Natural killer cell (primary cell): ENCODE data around the gene NYNRIN. TPM values are rescaled to one million over a fixed set of nuclear protein-coding genes. Genes with fewer than 3 reads are reported as not detected.

Experiments
- ATAC-seq, 3 donors: fragments of 150-1000 bp in 2 of 3; fragments of 200-7000 bp in 1 of 3; cut with Tn5 transposase; 1 replicate in 1 of 3; 2 replicates in 2 of 3; pipeline ENCODE4 v1.10.0; 2021; ENCODE audit warnings: mild to moderate bottlenecking in 2 of 3, moderate library complexity in 2 of 3
- DNase-seq, 2 donors: peaks; one replicate each; pipeline versions ENCODE4 v3.0.0 to v3.0.0-alpha.2; 2013 to 2021; ENCODE audit warnings: mixed read lengths in 1 of 2
- H3K27ac ChIP-seq: one replicate; pipeline ENCODE4 v1.5.1; 2013; ENCODE audit warnings: mild to moderate bottlenecking, low read length
- H3K27me3 ChIP-seq: one replicate; pipeline ENCODE4 v1.6.1; 2013; ENCODE audit warnings: low read length; ENCODE audit not compliant: control insufficient read depth, insufficient read depth
- H3K36me3 ChIP-seq: one replicate; pipeline ENCODE4 v1.6.1; 2013; ENCODE audit warnings: low read length; ENCODE audit not compliant: control insufficient read depth, insufficient read depth
- H3K4me1 ChIP-seq: one replicate; pipeline ENCODE4 v1.6.1; 2013; ENCODE audit warnings: low read length; ENCODE audit not compliant: control insufficient read depth, insufficient read depth
- H3K4me3 ChIP-seq: one replicate; pipeline ENCODE4 v1.5.1; 2013; ENCODE audit warnings: low read length
- H3K9me3 ChIP-seq: one replicate; pipeline ENCODE4 v1.6.1; 2013; ENCODE audit warnings: low read length; ENCODE audit not compliant: control insufficient read depth, insufficient read depth
- H3K27ac Mint-ChIP-seq, 2 donors: one replicate each; pipeline ENCODE4 v1.8.0; 2022; ENCODE audit warnings: mild to moderate bottlenecking in 2 of 2, mixed read lengths in 2 of 2, moderate library complexity in 1 of 2
- H3K27me3 Mint-ChIP-seq, 2 donors: one replicate each; pipeline ENCODE4 v1.8.0; 2022; ENCODE audit warnings: low read depth in 2 of 2, mixed read lengths in 2 of 2
- H3K36me3 Mint-ChIP-seq: one replicate; pipeline ENCODE4 v1.8.0; 2022; ENCODE audit warnings: mixed read lengths
- H3K4me1 Mint-ChIP-seq, 2 donors: one replicate each; pipeline ENCODE4 v1.8.0; 2022; ENCODE audit warnings: mixed read lengths in 2 of 2
- H3K4me3 Mint-ChIP-seq: one replicate; pipeline ENCODE4 v1.8.0; 2022; ENCODE audit warnings: mild to moderate bottlenecking, moderate library complexity, mixed read lengths
- H3K9me3 Mint-ChIP-seq, 2 donors: one replicate each; pipeline ENCODE4 v1.8.0; 2022; ENCODE audit warnings: mixed read lengths in 2 of 2
- WGBS: methylation state at CpG from one replicate; pipeline ENCODE4 v1.1.7; 2013; ENCODE audit warnings: missing lambda C conversion rate; ENCODE audit not compliant: insufficient coverage; 5-methylcytosine and 5-hydroxymethylcytosine counted together
- intact Hi-C: fragments of 100-400 bp; cut with micrococcal nuclease; formaldehyde crosslinking; loops from one replicate; pipeline ENCODE4 v1.14.2; 2022
- total RNA-seq, 4 donors: library from RNA; stranded (reverse); fragments of 120-200 nt in 1 of 4; gene quantifications; one replicate each; pipeline versions ENCODE4 v1.2.3 to v1.2.4, GENCODE V29; 2013 to 2022
- TF ChIP-seq, protein P1 (sequence below): fragments of 200-600 bp; IDR thresholded peaks from one replicate; pipeline ENCODE4 v1.8.0; 2022; ENCODE audit warnings: antibody characterized with exemption

Gene NYNRIN
- total RNA-seq, 3 donors from 2014 or later (not counting 1 experiment from before 2014, with no cell fraction given) = 0.23 to 0.53 (median 0.42) TPM

DNA sequence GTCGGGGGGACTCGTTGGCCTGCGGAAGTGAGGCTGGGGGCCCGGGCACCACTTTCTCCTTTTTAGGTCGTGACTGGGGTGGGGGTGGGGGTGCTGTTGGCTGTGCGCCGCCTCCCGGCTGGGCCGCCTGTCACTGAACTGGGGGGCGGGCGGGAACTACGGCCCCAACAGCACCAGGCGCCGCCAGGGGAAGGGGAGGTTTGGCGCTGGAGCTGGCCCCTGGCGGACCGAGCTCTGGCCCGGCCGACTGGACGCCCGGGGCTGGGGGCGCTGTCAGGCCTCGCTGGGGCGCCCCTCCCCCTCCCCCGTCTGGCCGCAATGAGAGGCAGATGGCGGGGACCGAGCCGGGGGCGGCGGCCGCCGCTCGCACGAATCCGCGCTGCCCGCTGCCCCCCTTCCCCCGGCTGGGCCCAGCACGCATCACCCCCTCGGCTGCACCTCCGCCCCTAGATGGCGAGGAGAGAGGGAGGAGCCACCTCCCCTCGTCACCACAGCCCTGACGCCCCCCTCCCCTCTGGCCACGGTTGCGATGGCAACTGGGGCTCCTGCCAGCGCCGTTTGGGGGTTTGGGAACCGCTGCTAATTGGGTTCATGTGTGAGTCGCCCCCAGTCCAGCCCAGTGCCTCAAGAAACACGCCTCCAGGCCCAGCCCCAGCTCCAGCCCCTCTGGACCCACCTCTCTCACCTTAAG lies 30.1 kb upstream of the NYNRIN start:
- H3K4me1 Mint-ChIP-seq = peaks cover 19 to 34% of the 10 kb centered on the region in 2 donors
- H3K4me3 Mint-ChIP-seq = peak overlapping the region; percentile 47
- Histone ChIP-seq H3K36me3 (no peaks in the 10 kb centered on the region), H3K27ac (no peak overlapping the region), H3K4me1 (peaks cover 37% of the 10 kb centered on the region), H3K27me3 (peaks cover 39% of the 10 kb centered on the region), H3K4me3 (peak overlapping the region; percentile 10), H3K9me3 (no peaks in the 10 kb centered on the region)
- H3K36me3 Mint-ChIP-seq = no peaks in the 10 kb centered on the region
- H3K9me3 Mint-ChIP-seq = no peaks in the 10 kb centered on the region
- TF ChIP-seq, protein P1, sequence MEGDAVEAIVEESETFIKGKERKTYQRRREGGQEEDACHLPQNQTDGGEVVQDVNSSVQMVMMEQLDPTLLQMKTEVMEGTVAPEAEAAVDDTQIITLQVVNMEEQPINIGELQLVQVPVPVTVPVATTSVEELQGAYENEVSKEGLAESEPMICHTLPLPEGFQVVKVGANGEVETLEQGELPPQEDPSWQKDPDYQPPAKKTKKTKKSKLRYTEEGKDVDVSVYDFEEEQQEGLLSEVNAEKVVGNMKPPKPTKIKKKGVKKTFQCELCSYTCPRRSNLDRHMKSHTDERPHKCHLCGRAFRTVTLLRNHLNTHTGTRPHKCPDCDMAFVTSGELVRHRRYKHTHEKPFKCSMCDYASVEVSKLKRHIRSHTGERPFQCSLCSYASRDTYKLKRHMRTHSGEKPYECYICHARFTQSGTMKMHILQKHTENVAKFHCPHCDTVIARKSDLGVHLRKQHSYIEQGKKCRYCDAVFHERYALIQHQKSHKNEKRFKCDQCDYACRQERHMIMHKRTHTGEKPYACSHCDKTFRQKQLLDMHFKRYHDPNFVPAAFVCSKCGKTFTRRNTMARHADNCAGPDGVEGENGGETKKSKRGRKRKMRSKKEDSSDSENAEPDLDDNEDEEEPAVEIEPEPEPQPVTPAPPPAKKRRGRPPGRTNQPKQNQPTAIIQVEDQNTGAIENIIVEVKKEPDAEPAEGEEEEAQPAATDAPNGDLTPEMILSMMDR = no peak
- peak overlapping the region in 1 of 2 donors; percentile 70 for H3K27ac Mint-ChIP-seq
- peaks cover 15 to 35% of the 10 kb centered on the region in 2 donors for H3K27me3 Mint-ChIP-seq
- ATAC-seq = peak; percentile 44 to 73 (median 70)
- 2% methylated on average over 51 of the region's 52 CpGs for WGBS
- intact Hi-C loops = loop anchor here (5.0 kb wide), 1 partner anchor 36 kb away; no protein-coding TSS in a partner anchor
- peak; percentile 48 to 65 for DNase-seq

DNA sequence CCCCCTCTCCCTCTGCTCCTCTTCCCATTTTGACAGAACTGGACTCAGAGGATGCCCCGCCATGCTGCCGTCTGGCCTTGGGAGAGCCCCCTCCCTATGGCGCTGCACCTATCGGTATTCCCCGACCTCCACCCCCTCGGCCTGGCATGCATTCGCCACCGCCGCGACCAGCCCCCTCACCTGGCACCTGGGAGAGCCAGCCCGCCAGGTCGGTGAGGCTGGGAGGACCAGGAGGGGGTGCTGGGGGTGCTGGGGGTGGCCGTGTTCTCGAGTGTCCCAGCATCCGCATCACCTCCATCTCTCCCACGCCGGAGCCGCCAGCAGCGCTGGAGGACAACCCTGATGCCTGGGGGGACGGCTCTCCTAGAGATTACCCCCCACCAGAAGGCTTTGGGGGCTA lies 29.3 kb upstream of the NYNRIN start:
- H3K27me3 ChIP-seq = peaks cover 39% of the 10 kb centered on the region
- peak overlapping the region; percentile 47 for H3K4me3 Mint-ChIP-seq

DNA sequence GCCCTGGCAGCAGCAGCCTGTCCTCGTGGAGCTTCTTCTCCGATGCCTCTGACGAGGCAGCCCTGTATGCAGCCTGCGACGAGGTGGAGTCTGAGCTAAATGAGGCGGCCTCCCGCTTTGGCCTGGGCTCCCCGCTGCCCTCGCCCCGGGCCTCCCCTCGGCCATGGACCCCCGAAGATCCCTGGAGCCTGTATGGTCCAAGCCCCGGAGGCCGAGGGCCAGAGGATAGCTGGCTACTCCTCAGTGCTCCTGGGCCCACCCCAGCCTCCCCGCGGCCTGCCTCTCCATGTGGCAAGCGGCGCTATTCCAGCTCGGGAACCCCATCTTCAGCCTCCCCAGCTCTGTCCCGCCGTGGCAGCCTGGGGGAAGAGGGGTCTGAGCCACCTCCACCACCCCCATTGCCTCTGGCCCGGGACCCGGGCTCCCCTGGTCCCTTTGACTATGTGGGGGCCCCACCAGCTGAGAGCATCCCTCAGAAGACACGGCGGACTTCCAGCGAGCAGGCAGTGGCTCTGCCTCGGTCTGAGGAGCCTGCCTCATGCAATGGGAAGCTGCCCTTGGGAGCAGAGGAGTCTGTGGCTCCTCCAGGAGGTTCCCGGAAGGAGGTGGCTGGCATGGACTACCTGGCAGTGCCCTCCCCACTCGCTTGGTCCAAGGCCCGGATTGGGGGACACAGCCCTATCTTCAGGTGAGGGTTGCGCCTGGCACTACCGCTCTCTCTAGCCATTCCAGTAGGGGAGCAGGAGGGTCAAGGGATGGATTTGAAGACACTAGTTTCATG lies 28.7 kb upstream of the NYNRIN start:
- Histone ChIP-seq H3K9me3 (no peaks in the 10 kb centered on the region), H3K27ac (no peak overlapping the region), H3K27me3 (peaks cover 37% of the 10 kb centered on the region), H3K4me1 (peaks cover 37% of the 10 kb centered on the region), H3K4me3 (no peak overlapping the region), H3K36me3 (no peaks in the 10 kb centered on the region)
- intact Hi-C loops = loop anchor here (5.0 kb wide), 1 partner anchor 38 kb away; no protein-coding TSS in a partner anchor
- Mint-ChIP-seq H3K4me1 (peaks cover 19 to 34% of the 10 kb centered on the region in 2 donors), H3K36me3 (no peaks in the 10 kb centered on the region), H3K27ac (no peak overlapping the region), H3K9me3 (no peaks in the 10 kb centered on the region), H3K27me3 (peaks cover 10 to 39% of the 10 kb centered on the region in 2 donors), H3K4me3 (no peak overlapping the region)
- TF ChIP-seq, protein P1 = no peak
- 92% methylated on average over 32 of the region's 32 CpGs for WGBS
- DNase-seq (no peak), ATAC-seq (no peak)

More for the DNA sequence above, 29.3 kb upstream of the NYNRIN start:
- WGBS = 95% methylated on average over 16 of the region's 20 CpGs
- Mint-ChIP-seq H3K27ac (peak overlapping the region in 1 of 2 donors; percentile 70), H3K9me3 (no peaks in the 10 kb centered on the region), H3K36me3 (no peaks in the 10 kb centered on the region), H3K27me3 (peaks cover 15 to 39% of the 10 kb centered on the region in 2 donors), H3K4me1 (peaks cover 19 to 34% of the 10 kb centered on the region in 2 donors)
- DNase-seq = no peak
- H3K4me3 ChIP-seq = no peak overlapping the region
- TF ChIP-seq, protein P1 = no peak
- H3K9me3 ChIP-seq = no peaks in the 10 kb centered on the region
- no peak overlapping the region for H3K27ac ChIP-seq
- intact Hi-C loops = loop anchor here (5.0 kb wide), 1 partner anchor 37 kb away; no protein-coding TSS in a partner anchor
- peaks cover 37% of the 10 kb centered on the region for H3K4me1 ChIP-seq
- no peaks in the 10 kb centered on the region for H3K36me3 ChIP-seq
- ATAC-seq = no peak
